ENCODE measurements around the gene ARMC9. TPM values are rescaled to one million over a fixed set of nuclear protein-coding genes. Genes with fewer than 3 reads are reported as not detected.

ARMC9 gene
- total and polyA plus RNA-seq, 8 donors, result 11.4 to 40.6 (median 13.9) TPM

DNA sequence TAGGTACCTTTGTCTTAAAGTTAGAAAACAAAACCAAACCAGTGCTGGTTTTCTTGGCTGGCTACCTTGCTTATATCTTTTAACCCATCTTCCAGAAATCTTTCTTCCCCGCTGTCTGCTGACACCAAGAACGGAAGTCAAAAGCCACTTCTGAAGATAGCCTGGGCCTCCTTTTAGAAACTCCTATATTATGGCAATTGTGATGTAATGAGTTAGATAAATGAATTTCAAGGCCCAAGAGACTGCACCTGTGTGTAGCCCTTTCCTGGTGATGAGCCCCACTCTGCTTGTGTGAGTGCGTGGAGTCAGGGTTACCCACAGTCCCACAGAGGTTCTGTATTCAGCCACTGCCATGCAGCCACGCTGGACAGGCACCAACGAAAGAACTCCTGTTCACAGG is 60.7 kb downstream of the ARMC9 start:
- DNase-seq (no peak), ATAC-seq (no peak)
- Histone ChIP-seq H3K27me3 (no peaks in the 10 kb centered on the region), H3K9me3 (no peaks in the 10 kb centered on the region), H3K36me3 (no peaks in the 10 kb centered on the region), H3K4me3 (no peak overlapping the region), H3K4me1 (no peaks in the 10 kb centered on the region), H3K27ac (no peak overlapping the region)
- intact Hi-C loops (cut with DNase I), result no loop called here
- TF ChIP-seq, protein P1, sequence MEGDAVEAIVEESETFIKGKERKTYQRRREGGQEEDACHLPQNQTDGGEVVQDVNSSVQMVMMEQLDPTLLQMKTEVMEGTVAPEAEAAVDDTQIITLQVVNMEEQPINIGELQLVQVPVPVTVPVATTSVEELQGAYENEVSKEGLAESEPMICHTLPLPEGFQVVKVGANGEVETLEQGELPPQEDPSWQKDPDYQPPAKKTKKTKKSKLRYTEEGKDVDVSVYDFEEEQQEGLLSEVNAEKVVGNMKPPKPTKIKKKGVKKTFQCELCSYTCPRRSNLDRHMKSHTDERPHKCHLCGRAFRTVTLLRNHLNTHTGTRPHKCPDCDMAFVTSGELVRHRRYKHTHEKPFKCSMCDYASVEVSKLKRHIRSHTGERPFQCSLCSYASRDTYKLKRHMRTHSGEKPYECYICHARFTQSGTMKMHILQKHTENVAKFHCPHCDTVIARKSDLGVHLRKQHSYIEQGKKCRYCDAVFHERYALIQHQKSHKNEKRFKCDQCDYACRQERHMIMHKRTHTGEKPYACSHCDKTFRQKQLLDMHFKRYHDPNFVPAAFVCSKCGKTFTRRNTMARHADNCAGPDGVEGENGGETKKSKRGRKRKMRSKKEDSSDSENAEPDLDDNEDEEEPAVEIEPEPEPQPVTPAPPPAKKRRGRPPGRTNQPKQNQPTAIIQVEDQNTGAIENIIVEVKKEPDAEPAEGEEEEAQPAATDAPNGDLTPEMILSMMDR (IDR thresholded peaks at IDR 0.05), result no peak

DNA sequence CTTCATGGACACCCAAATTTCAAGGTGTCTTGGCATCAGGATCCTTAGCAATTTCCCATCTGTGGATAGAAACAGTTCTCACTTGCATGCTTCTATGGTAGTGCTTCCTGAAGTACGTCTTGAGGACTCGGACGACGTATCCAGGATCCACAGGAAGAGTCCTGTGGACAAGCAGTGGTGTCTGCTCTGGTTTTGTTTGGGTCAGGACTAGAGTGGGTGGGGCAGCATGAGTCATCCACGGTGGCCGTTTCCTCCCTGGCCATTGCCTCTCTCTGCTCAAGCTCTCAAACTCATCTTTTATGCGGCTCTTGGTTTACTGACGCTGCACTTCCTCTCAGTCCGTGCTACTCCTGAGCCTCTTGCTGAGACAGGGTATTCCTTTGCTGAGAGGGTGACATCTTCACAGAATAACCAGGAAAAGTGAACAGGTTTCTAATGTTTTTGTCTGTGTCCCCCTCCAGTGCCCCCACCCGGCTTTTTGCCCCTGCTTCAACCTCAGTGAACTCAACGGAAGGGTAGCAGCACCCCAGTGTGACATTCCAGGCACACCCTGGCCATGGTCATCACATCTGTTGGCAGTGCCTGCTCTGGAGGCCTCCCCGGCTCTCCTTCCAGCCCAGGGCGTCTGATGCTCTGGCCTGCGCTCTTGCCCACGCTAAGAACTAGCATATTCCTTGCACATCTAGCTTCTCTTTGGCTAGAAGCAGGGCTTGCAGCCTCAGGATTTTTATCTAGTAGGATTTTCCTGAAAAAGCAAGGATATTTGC is 62.2 kb downstream of the ARMC9 start:
- no peaks in the 10 kb centered on the region for H3K4me1 ChIP-seq
- DNase-seq (no peak), ATAC-seq (peak; percentile 31)
- no peak overlapping the region for H3K27ac ChIP-seq
- TF ChIP-seq, protein P1 (IDR thresholded peaks at IDR 0.05), result no peak
- H3K9me3 ChIP-seq, result no peaks in the 10 kb centered on the region
- intact Hi-C loops (cut with DNase I), result no loop called here
- no peaks in the 10 kb centered on the region for H3K27me3 ChIP-seq
- H3K36me3 ChIP-seq, result no peaks in the 10 kb centered on the region
- no peak overlapping the region for H3K4me3 ChIP-seq

GRCh38 chr2:231263118-231263831 is 64.8 kb downstream of the ARMC9 start:
- ATAC-seq (no peak), DNase-seq (no peak)
- intact Hi-C loops (cut with DNase I), result no loop called here
- Histone ChIP-seq H3K4me3 (no peak overlapping the region), H3K9me3 (no peaks in the 10 kb centered on the region), H3K36me3 (no peaks in the 10 kb centered on the region), H3K27ac (no peak overlapping the region), H3K27me3 (no peaks in the 10 kb centered on the region), H3K4me1 (no peaks in the 10 kb centered on the region)
- TF ChIP-seq, protein P1 (IDR thresholded peaks at IDR 0.05), result no peak

DNA sequence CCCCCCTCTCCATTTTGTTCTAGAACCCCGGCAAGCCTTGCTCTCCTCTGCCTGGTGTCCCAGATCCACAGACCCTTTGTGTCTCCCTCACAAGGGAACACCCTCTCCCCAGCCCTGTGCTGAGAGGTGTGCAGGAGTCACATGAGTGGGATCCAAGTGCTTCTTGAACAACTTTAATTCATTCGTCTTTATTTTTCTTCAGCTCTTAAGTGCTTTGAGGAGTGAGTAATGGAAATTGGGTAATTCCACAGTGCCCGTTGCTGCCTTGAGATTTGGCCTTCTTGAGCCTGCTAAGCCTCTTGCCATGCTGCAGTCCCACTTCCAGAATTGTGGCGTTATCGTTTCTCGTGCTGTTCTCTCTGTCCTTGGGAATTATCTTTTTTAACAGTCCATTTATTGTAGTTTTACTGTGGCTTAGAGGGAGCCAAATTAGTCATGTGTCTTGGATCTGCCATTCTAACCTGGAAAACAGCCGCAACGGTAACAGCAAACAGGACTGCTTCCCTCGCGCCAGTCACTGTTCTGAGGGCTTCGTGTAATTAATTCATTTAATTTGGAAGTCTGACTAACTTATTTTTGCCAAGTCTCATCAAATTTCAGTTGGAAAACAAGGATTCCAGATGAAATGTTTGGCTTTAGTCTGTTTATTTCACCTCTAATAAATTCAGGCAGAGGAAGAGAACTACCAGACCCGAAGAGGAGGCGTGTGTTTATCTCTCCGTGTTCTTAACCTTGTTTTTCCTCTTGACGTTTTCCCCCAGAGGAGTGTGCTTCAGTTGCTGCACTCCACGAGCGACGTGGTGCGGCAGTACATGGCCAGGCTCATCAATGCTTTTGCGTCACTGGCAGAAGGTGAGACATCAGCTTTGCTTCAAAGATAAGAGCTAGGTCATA is 72.0 kb downstream of the ARMC9 start:
- Histone ChIP-seq H3K9me3 (no peaks in the 10 kb centered on the region), H3K4me3 (peak overlapping the region in 1 of 2 donors; percentile 19), H3K36me3 (peaks cover 0 to 16% of the 10 kb centered on the region in 2 donors), H3K27me3 (no peaks in the 10 kb centered on the region), H3K27ac (peak overlapping the region; percentile 59 to 64), H3K4me1 (peaks cover 3 to 8% of the 10 kb centered on the region in 2 donors)
- peak in 2 of 4 donors; percentile 54 to 56 for DNase-seq
- TF ChIP-seq, protein P1 (IDR thresholded peaks at IDR 0.05), result no peak
- intact Hi-C loops (cut with DNase I), result no loop called here
- ATAC-seq, result peak; percentile 87
